NCI-H69 (cell line): Measurements from ENCODE around the gene AADAC.
A peak's percentile ranks its signal among the peaks of the same experiment; 100 is the strongest.
"Not testable (repeated sequence)": the region's sequence is repeated elsewhere in the genome, so short reads cannot be mapped to it uniquely, and the experiment has no call there.

Experiments used
- DNase-seq: peaks from one replicate; lab custom pipeline; 2025; lab: John Stamatoyannopoulos, UW

AADAC gene

GRCh38 chr3:151796105-151796680 lies 17.7 kb upstream of the AADAC start:
- DNase-seq: no peak

- no peak for DNase-seq
Observed at GRCh38 chr3:151798466-151798865, 15.4 kb upstream of the AADAC start.

- no peak for DNase-seq
Observed at GRCh38 chr3:151800431-151800830, 13.5 kb upstream of the AADAC start.

- DNase-seq: no peak
Observed at GRCh38 chr3:151804267-151804666, 9.6 kb upstream of the AADAC start.

DNA sequence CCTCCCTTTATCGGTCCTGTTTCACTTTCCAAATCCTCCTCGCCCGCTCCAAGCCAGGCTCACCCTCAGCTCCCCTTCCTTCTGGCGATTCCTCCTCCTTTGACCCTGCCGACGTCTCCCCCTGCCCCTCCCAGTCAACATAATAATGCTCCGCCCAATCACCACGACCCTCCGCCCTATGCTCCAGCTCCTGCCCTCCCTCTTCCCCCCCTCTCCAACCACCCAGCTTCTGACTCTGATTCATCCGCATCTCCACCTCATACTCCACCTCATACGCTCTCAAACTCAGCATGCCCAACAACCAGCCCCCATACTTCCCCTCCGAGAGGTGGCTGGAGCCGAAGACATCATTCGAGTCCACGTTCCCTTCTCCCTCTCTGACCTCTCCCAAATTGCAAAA lies 7.1 kb upstream of the AADAC start:
- no peak for DNase-seq

GRCh38 chr3:151808926-151809325 lies 5.0 kb upstream of the AADAC start:
- not testable (repeated sequence) for DNase-seq

GRCh38 chr3:151811474-151811873 lies 2.4 kb upstream of the AADAC start:
- no peak for DNase-seq

DNA sequence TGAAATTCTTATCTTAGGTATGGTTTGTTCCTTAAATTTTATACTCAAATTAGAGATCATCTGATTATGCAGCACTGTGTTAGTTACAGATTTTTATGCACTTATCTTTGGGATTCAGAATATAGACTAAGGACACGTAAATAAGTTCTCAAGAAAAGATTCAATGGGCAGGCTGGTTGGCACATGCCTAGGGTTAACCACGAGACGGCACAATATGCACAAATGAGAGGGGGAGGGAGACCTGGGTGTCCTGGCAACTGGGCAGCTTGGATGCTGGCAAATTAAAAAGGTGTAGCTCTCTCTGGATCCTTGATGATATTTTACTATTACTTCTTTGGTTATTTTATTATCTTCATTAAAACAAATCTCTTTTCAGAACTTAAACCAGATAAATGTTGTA lies 672 bp downstream of the AADAC start:
- no peak for DNase-seq

- DNase-seq: peak; percentile 52
Observed at GRCh38 chr3:151816091-151816604, 2.2 kb downstream of the AADAC start.

DNA sequence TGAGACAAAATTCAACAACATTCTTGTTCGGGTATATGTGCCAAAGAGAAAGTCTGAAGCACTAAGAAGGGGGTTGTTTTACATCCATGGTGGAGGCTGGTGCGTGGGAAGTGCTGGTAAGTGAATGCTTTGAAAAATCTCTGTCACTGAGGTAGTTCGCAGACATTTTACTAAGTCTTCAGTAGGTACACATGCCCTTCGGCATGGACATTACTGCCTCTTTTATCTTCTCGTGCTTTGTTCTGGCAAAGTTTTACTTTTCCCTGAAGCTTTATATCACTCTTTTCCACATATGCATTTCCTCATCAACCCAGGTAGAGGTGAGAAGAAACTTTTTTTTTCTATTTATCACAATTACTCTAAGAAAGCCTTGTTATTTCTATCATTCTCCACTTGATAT lies 3.6 kb downstream of the AADAC start:
- DNase-seq: no peak

GRCh38 chr3:151818361-151818760 lies 4.4 kb downstream of the AADAC start:
- no peak for DNase-seq

DNA sequence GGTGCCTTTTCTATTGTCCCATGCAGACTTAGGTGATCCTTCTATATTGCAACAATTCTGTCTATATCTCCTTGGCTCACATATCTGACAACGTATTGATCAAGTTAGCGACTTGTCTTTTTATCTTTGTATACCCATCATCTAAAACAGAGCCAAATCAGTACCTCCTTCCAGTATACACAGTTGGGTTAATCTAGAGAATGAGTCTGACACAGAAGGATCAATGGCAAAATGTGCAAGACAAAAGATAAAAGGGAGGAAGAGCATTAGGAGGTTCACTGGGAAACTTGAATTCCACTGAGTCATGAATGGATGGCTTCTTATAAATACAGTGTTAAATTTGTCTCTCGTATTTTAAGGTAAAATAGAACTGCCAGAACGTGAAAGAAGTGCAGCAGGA lies 6.0 kb downstream of the AADAC start:
- DNase-seq: no peak

DNA sequence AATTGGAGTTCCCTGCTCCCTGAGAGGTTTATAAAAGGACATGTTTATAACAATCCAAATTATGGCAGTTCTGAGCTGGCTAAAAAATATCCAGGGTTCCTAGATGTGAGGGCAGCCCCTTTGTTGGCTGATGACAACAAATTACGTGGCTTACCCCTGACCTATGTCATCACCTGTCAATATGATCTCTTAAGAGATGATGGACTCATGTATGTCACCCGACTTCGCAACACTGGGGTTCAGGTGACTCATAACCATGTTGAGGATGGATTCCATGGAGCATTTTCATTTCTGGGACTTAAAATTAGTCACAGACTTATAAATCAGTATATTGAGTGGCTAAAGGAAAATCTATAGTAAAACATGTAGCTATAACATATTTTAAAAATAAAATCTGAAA lies 13.9 kb downstream of the AADAC start:
- no peak for DNase-seq

GRCh38 chr3:151835751-151836525 lies 22.0 kb downstream of the AADAC start:
- DNase-seq: peak; percentile 55

- DNase-seq: peak; percentile 86
Observed at GRCh38 chr3:151837057-151837456, 23.1 kb downstream of the AADAC start.

DNA sequence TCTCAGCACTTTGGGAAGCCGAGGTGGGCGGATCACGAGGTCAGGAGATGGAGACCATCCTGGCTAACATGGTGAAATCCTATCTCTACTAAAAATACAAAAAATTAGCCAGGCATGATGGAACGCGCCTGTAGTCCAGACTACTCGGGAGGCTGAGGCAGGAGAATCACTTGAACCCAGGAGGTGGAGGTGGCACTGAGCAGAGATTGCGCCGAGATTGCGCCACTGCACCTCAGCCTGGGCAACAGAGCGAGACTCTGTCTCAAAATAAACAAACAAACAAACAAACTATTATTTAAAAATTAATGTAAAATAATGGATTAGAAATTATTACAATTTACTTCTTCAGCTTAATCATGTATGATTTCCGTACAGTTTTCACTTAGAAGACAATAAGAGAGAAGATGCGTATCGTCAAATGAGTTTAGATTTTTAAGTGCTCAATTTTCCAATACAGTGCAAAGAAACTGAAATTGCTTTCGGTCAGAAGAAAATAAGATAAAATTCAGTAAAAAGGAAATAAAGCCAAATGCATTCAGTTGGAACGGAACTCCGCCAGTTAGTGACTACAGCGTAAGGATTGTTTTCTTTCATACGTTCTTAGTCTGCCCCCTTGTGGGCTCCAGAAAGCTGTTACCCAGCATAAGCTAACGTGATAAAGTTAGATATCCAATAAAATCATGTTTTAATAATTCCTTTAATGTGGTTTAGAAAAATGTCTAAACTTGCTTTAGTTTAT lies 24.8 kb downstream of the AADAC start:
- peak; percentile 74 for DNase-seq

- DNase-seq: peak; percentile 60
Observed at GRCh38 chr3:151839313-151839631, 25.4 kb downstream of the AADAC start.

DNA sequence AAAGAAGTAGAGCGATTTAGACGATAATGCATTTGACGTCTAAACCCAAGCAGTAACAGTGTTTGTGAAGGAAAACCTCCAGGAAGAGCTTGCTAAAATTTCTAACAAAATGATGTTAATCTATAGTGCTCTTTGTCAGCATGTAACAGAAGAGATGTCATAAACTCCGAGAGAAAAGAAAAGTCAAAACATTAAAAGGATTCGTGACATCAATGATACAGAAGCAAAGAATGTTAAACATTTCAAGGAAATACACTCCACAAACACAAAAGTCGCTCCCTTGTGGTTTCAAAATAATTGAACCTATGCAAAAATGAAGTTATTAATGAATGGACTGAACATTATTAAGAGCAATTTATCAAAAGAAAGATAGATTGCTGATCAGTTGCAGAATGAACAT lies 27.9 kb downstream of the AADAC start:
- no peak for DNase-seq

DNA sequence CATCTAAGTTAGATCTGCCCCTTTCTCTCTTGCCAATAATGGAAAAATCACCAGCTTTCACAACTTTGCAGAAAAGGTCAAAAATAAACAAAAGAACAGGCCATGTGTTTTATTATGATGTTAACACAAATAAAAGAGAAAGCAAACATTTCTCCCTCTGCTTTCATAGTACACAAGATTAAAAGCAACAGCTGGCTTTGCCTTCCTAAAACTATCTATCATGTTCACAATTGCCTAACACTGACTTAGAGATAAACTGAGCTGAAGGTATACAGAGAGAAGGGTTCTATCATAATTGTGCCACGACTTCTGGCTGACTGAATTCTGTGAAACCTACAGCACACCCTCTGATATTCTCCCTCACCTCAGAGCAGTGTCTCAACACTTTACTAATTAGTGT lies 29.4 kb downstream of the AADAC start:
- DNase-seq: peak; percentile 94

- DNase-seq: no peak
Observed at GRCh38 chr3:151845306-151845905, 31.5 kb downstream of the AADAC start.

- not testable (repeated sequence) for DNase-seq
Observed at GRCh38 chr3:151850065-151850464, 36.1 kb downstream of the AADAC start.

GRCh38 chr3:151852074-151852811 lies 38.3 kb downstream of the AADAC start:
- DNase-seq: no peak
